Fibroblast of the aortic adventitia (primary cell): ENCODE measurements around the gene HMCN1. TPM values are rescaled to one million over a fixed set of nuclear protein-coding genes. Genes with fewer than 3 reads are reported as not detected.

Source experiments
- DNase-seq: peaks from one replicate; pipeline ENCODE4 v3.0.0-alpha.2; 2010; ENCODE audit warnings: low read depth
- H3K4me3 ChIP-seq: 2 replicates; pipeline ENCODE4 v1.5.1; 2011; ENCODE audit warnings: low read depth, mild to moderate bottlenecking, control low read depth, low read length, moderate library complexity
- total RNA-seq: library from RNA; depleted of rRNA; stranded (reverse); fragments of >200 nt; gene quantifications from 2 replicates; pipeline ENCODE4 v1.2.3, GENCODE V29; 2012; ENCODE audit warnings: low replicate concordance
- TF ChIP-seq, protein P1 (sequence below): IDR thresholded peaks from 2 replicates; pipeline ENCODE4 v1.5.1; 2011; ENCODE audit warnings: mild to moderate bottlenecking, low read length, control low read depth, inconsistent platforms; ENCODE audit not compliant: insufficient read depth

The HMCN1 gene
- total RNA-seq, 1 donor, result 106 TPM

DNA sequence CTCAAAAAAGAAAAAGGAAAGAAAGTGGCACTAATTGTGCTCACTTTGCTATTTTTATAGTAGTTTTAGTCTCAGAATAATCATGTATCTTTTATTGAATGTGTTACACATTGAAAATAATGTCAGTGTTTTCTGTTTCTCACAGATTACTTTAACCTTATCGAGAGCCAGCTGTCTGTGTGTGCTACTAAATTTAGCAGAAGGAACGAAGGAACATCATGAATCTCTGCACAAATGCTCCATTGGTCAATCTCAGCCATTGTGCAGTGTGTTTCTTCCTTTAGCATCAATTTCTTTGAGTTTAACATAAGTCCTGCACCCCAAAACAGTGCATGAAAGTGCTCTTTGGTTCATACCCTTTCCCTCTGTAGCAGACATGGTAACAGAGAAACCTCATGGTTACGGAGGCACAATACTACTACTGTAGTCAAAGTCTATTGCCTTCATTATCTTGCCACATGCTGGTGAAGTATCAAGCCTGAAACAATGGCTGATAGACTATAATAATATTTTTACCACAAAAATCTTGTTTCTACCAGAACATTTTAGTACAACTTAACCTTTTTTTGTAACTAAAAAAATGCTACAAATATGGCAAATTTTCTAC lies 310.0 kb downstream of the HMCN1 start:
- TF ChIP-seq, protein P1, sequence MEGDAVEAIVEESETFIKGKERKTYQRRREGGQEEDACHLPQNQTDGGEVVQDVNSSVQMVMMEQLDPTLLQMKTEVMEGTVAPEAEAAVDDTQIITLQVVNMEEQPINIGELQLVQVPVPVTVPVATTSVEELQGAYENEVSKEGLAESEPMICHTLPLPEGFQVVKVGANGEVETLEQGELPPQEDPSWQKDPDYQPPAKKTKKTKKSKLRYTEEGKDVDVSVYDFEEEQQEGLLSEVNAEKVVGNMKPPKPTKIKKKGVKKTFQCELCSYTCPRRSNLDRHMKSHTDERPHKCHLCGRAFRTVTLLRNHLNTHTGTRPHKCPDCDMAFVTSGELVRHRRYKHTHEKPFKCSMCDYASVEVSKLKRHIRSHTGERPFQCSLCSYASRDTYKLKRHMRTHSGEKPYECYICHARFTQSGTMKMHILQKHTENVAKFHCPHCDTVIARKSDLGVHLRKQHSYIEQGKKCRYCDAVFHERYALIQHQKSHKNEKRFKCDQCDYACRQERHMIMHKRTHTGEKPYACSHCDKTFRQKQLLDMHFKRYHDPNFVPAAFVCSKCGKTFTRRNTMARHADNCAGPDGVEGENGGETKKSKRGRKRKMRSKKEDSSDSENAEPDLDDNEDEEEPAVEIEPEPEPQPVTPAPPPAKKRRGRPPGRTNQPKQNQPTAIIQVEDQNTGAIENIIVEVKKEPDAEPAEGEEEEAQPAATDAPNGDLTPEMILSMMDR, result no peak
- DNase-seq, result no peak
- H3K4me3 ChIP-seq, result no peak overlapping the region

DNA sequence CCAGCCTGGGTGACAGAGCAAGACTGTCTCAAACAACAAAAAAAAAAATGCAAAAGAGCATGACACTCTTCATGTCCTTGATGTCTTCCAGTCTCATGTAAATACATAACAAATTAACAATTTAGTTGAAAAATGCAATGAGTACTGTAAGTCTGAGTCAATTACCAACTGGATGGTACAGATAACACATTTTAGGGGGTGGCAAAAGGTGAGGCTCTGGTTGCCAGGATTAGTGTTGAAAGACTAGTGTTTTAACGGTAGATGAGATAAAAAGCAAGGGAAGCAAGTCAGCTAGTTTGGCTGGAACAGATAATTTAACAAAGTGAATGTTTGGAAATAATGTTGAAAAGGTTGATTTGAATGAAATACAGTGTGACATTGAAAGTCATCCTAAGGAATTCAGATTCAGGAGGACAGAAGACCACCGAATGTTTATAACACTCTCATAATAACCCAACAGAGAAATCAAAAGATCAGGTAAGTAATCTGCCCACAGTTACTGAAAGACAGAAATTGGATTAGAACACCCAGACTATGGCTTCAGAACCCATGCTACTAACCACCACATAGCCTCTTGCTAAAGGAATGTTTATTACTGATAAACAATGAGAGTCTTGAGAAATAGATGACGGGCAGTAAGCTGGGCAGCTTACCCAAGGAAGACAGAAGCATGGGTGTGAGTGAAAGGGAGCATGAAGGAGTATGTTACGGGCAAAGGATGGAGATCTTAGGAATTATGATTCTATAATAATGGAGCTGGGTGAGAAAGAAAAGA lies 312.4 kb downstream of the HMCN1 start:
- DNase-seq, result no peak
- no peak overlapping the region for H3K4me3 ChIP-seq
- TF ChIP-seq, protein P1, result no peak

DNA sequence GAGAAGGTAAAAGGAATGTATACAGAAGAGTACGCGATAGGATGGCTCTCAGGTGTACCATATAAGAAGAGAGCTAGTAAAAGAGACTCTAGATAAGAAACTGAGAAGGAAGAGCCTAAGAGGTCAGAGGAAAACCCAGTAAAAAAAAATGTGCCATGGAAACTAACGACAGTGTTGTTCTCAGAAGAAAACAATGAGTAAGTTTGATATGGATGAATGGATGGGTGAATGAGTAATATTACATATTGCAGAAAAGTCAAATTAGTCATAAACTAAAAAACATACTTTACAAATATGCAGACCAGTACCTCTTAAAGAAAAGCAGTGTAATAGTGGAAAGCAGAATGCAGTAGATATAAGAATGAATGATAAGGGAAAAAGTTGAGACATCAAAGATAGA lies 316.2 kb downstream of the HMCN1 start:
- DNase-seq, result peak; percentile 56
- no peak overlapping the region for H3K4me3 ChIP-seq

DNA sequence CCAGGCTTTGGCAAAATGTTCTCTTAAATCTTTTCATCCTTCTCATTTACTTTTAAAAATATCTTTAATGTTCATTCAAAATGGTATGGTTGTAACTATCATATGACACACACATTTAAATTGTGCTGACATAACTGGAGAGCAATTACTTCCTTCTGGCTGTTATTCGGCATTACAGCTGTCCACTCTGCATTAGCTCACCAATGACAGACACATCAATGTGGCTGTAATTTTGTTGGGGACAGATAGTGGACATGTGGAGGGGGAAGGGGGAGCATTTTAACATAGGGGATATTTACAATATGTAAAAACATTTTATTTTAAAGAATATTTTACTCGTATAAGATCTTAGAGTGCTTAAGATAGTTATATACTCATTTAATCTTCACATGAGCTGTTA lies 319.8 kb downstream of the HMCN1 start:
- TF ChIP-seq, protein P1, result no peak
- H3K4me3 ChIP-seq, result no peak overlapping the region
- DNase-seq, result no peak

More for the DNA sequence above, 316.2 kb downstream of the HMCN1 start:
- TF ChIP-seq, protein P1, result no peak

DNA sequence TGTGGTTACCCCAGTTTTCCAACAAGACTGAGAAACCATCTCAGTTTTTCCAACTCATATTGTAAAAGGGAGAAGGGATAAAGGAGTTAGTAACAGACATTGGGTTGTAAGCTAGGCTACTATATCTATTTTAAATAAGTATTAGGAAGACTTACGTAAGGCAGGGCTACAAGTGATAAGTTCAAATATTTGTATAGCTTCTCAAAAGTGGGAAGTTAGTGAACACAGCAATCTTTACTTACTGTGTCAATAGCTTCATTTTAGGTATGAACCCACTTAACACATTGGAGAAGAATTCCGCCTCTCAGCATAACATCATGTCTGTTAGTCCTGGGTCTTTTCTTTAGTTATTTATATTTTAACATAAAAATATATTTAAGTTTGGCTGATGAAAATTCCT lies 320.7 kb downstream of the HMCN1 start:
- TF ChIP-seq, protein P1, result no peak
- DNase-seq, result no peak
- H3K4me3 ChIP-seq, result no peak overlapping the region

DNA sequence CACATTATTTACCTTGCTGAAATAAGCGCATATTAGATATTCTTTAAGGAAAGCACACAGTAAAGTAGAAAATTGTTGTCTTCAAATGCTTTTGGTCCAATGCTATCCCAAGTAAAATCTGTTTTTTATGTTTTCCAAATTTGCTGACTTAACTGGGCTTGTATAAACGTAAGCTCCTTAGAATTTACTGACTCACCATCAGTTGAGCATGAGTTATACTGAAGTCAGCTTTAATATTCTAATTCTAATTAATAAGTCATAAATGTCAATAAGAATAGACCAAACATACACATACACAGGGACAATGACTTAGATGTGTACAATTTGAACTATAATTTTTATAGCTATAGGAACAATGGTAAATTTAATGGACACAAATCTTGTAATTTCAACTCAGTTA lies 321.7 kb downstream of the HMCN1 start:
- H3K4me3 ChIP-seq, result no peak overlapping the region
- TF ChIP-seq, protein P1, result no peak
- peak; percentile 12 for DNase-seq
